ENCODE measurements around the gene PON3.

- TF ChIP-seq ZNF335 (CRISPR knock-in tag; IDR thresholded peaks at IDR 0.05), result no peak
- no peak for TF ChIP-seq KDM5B (CRISPR knock-in tag; IDR thresholded peaks at IDR 0.05; ENCODE audit: borderline replicate concordance)
- TF ChIP-seq ZNF235 (CRISPR knock-in tag; IDR thresholded peaks at IDR 0.05; ENCODE audit: borderline replicate concordance), result no peak
- TF ChIP-seq SYNCRIP (IDR thresholded peaks at IDR 0.05; ENCODE audit: insufficient read depth, low read depth, low read length), result no peak
- TF ChIP-seq MAX (IDR thresholded peaks at IDR 0.05), result no peak
- TF ChIP-seq BRF2 (CRISPR knock-in tag; IDR thresholded peaks at IDR 0.05), result no peak
Observed at GRCh38 chr7:95427166-95427565, 31.0 kb upstream of the PON3 start.

Data from HepG2 (cell line).